Glutamatergic neuron (in vitro differentiated cells): ENCODE results near the gene PAPPA2. TPM values are rescaled to one million over a fixed set of nuclear protein-coding genes. Genes with fewer than 3 reads are reported as not detected.

Experiments used
- DNase-seq: peaks from one replicate; pipeline ENCODE4 v3.0.0; 2022
- H3K27ac Mint-ChIP-seq: one replicate; pipeline ENCODE4 v1.8.0; 2020; ENCODE audit warnings: mild to moderate bottlenecking, mixed read lengths, inconsistent platforms; ENCODE audit not compliant: unreplicated experiment
- H3K27me3 Mint-ChIP-seq: one replicate; pipeline ENCODE4 v1.8.0; 2020; ENCODE audit warnings: mild to moderate bottlenecking, moderate library complexity, mixed read lengths, inconsistent platforms; ENCODE audit not compliant: unreplicated experiment
- H3K36me3 Mint-ChIP-seq: one replicate; pipeline ENCODE4 v1.8.0; 2020; ENCODE audit warnings: mild to moderate bottlenecking, mixed read lengths, inconsistent platforms; ENCODE audit not compliant: unreplicated experiment
- H3K4me1 Mint-ChIP-seq: one replicate; pipeline ENCODE4 v1.8.0; 2020; ENCODE audit warnings: mild to moderate bottlenecking, low read depth, mixed read lengths, inconsistent platforms; ENCODE audit not compliant: unreplicated experiment
- H3K4me3 Mint-ChIP-seq: one replicate; pipeline ENCODE4 v1.8.0; 2020; ENCODE audit warnings: mild to moderate bottlenecking, mixed read lengths, inconsistent platforms; ENCODE audit not compliant: unreplicated experiment
- H3K9me3 Mint-ChIP-seq: one replicate; pipeline ENCODE4 v1.8.0; 2020; ENCODE audit warnings: mild to moderate bottlenecking, moderate library complexity, mixed read lengths, inconsistent platforms; ENCODE audit not compliant: unreplicated experiment
- total RNA-seq: library from RNA; stranded (reverse); fragmentation: NEBNext Ultra II Directional; extraction: Animal tissue kit (Norgen Biotek cat#: 25700); gene quantifications from one replicate; pipeline ENCODE4 v1.2.1, GENCODE V29; 2021; ENCODE audit not compliant: unreplicated experiment
- TF ChIP-seq, protein P1 (sequence below): fragments of 200-600 bp; sonication (generic); IDR thresholded peaks from one replicate; pipeline ENCODE4 v1.5.0; 2021; ENCODE audit not compliant: partially characterized antibody, unreplicated experiment

The PAPPA2 gene
- total RNA-seq, 1 donor from 2014 or later = 2.3 TPM

DNA sequence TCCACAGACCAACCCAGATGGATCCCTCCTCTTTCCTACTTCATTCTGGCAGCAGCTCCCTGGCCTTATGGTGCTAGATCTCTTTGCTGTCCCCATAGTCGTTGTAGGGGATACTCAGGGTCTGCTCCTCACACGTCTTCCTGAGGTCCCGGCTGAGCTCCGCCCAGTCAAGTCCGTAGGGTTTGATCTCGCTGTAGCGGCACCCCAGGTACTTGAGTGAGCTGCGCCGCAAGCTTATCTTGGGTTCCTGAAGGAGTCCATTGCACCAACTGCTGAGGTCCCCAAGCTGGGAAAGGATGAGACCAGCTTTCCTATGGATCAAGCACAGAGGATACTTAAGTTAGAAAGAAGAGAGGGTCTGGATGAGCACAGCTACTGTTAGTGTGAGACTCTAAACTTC is 401.2 kb downstream of the PAPPA2 start:
- Mint-ChIP-seq H3K4me1 (no peaks in the 10 kb centered on the region), H3K9me3 (no peaks in the 10 kb centered on the region), H3K36me3 (no peaks in the 10 kb centered on the region), H3K27ac (no peak overlapping the region), H3K27me3 (peaks cover 2% of the 10 kb centered on the region), H3K4me3 (no peak overlapping the region)
- TF ChIP-seq, protein P1, sequence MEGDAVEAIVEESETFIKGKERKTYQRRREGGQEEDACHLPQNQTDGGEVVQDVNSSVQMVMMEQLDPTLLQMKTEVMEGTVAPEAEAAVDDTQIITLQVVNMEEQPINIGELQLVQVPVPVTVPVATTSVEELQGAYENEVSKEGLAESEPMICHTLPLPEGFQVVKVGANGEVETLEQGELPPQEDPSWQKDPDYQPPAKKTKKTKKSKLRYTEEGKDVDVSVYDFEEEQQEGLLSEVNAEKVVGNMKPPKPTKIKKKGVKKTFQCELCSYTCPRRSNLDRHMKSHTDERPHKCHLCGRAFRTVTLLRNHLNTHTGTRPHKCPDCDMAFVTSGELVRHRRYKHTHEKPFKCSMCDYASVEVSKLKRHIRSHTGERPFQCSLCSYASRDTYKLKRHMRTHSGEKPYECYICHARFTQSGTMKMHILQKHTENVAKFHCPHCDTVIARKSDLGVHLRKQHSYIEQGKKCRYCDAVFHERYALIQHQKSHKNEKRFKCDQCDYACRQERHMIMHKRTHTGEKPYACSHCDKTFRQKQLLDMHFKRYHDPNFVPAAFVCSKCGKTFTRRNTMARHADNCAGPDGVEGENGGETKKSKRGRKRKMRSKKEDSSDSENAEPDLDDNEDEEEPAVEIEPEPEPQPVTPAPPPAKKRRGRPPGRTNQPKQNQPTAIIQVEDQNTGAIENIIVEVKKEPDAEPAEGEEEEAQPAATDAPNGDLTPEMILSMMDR = no peak
- DNase-seq = no peak

DNA sequence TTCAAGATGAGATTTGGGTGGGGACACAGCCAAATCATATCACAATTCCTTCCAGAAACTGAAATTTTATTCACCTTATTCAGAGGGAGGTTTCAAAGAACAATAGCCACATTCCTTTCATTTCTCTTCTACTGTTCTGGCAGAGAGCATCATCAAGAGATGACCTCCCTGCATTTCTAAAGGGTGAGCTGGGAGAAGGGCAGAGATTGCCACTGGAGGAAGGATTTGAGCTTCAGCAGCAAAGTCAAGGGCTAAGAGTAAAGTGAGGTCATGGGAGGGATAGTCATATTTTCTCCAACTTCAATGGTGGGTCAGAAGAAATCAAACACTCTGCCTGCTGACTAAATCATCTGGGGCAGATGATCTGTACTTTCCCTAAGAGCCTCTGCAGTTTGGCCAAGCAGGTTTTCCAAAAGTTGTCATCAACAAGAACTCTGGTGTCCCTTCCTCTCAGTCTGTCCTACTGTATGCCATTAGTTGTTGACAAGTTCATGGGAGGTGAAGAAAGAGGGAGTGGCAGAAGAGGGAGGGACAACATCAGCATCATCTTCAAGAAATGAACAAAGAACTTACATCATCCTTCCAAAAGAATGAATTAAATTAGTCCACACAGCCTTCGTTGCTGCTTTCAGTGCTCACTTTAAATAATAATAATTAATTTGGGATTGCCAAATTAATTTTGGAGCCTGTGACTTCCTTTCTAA is 403.2 kb downstream of the PAPPA2 start:
- DNase-seq = no peak
- Mint-ChIP-seq H3K9me3 (no peaks in the 10 kb centered on the region), H3K4me1 (no peaks in the 10 kb centered on the region), H3K36me3 (no peaks in the 10 kb centered on the region), H3K27ac (no peak overlapping the region), H3K27me3 (peaks cover 2% of the 10 kb centered on the region), H3K4me3 (no peak overlapping the region)
- TF ChIP-seq, protein P1 = no peak

DNA sequence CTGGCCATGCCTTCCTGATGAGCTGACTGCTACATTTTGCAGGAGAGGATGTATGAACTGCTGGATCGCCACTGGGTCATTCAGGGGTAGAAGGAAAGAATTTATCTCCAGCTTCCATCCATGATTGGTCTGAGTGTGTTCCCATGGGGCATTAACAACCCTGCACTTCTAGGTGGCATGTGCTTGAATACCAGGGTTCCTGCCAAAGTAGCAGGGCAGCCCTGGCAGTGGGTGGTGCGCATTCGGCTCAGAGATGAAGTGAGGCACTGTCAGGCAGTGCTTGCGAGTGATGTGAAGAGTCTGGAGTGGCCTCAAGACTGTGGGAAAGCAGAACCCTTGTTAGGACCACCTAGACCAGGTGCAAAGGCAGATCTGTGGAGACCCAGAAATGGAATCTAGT is 406.6 kb downstream of the PAPPA2 start:
- Mint-ChIP-seq H3K27me3 (no peaks in the 10 kb centered on the region), H3K36me3 (no peaks in the 10 kb centered on the region), H3K4me3 (no peak overlapping the region), H3K9me3 (no peaks in the 10 kb centered on the region), H3K27ac (no peak overlapping the region), H3K4me1 (no peaks in the 10 kb centered on the region)
- TF ChIP-seq, protein P1 = no peak
- no peak for DNase-seq

DNA sequence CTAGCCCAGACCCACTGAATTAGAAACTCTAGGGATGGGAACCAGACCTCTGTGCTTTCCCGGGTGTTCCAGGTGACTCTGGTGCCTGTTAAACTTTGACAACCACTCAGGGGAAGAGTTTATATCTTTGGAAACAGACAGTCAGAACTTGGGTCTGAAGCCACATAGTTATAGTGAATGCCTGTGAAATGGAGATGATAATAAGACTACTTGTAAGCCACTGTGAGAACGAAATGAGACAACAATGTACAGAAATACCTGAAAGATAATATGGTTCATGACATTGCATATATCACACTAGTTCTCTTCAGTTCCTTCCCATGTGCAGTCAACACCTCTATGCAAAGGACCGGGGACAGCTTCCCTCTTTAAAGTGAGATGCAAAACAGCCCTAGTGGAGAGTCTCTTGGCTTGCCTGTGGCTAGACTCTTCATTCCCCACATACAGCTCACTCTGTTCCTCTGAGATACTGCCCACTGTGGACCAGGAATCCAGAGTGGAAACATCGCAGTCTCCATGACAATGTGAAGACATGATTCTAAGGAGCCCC is 414.1 kb downstream of the PAPPA2 start:
- Mint-ChIP-seq H3K4me1 (no peaks in the 10 kb centered on the region), H3K9me3 (peaks cover 2% of the 10 kb centered on the region), H3K4me3 (no peak overlapping the region), H3K36me3 (no peaks in the 10 kb centered on the region), H3K27ac (no peak overlapping the region), H3K27me3 (no peaks in the 10 kb centered on the region)
- TF ChIP-seq, protein P1 = no peak
- DNase-seq = no peak

DNA sequence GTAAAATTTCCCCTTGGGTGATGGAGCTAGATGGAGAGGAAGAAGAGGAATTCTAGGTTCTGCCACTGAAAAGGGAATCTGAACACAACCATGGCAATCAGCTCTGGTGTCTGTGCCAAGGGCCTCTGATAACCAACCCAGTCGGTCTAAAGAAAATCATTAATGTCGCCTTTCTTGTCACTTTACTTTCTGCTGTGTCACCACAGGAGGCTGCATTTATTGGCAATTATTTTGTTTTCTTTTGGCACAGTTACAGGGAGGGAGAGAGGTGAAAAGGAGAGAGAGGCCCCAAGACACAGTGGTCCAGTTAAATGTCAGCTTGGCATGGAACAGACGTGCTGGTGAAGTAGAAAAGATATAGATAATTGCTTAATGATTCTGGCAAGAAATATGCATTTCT is 414.6 kb downstream of the PAPPA2 start:
- TF ChIP-seq, protein P1 = no peak
- no peak overlapping the region for H3K27ac Mint-ChIP-seq
- no peaks in the 10 kb centered on the region for H3K4me1 Mint-ChIP-seq
- H3K4me3 Mint-ChIP-seq = no peak overlapping the region
- no peaks in the 10 kb centered on the region for H3K27me3 Mint-ChIP-seq
- DNase-seq = no peak
- H3K9me3 Mint-ChIP-seq = peaks cover 2% of the 10 kb centered on the region
- no peaks in the 10 kb centered on the region for H3K36me3 Mint-ChIP-seq
